Testis (tissue), 3 donors: Measurements from ENCODE around the gene SAMD4A. TPM values are rescaled to one million over a fixed set of nuclear protein-coding genes. Genes with fewer than 3 reads are reported as not detected.

ENCODE experiments used
- DNase-seq: peaks from one replicate; pipeline ENCODE4 v3.0.0-alpha.2; 2019
- H3K27ac ChIP-seq, 2 donors: fragments of 200-600 bp; sonication (generic); one replicate each; pipeline ENCODE4 v1.5.1; 2019
- H3K27me3 ChIP-seq: fragments of 200-600 bp; sonication (generic); one replicate; pipeline ENCODE4 v1.5.1; 2019
- H3K36me3 ChIP-seq: fragments of 200-600 bp; sonication (generic); one replicate; pipeline ENCODE4 v1.5.1; 2017; ENCODE audit warnings: low read depth; ENCODE audit errors: missing control alignments
- H3K4me1 ChIP-seq: fragments of 200-600 bp; sonication (generic); one replicate; pipeline ENCODE4 v1.5.1; 2019
- H3K4me3 ChIP-seq, 2 donors: fragments of 200-600 bp; sonication (generic); one replicate each; pipeline ENCODE4 v1.5.1; 2017 to 2019
- H3K9me3 ChIP-seq: fragments of 200-600 bp; sonication (generic); one replicate; pipeline ENCODE4 v1.5.1; 2017
- POLR2A ChIP-seq: fragments of 450-650 bp; IDR thresholded peaks from one replicate; pipeline ENCODE4 v1.6.1; 2017; ENCODE audit warnings: antibody characterized with exemption, mild to moderate bottlenecking, moderate library complexity
- WGBS, 2 donors: methylation state at CpG; one replicate each; pipeline ENCODE4 v1.1.5; 2018; 5-methylcytosine and 5-hydroxymethylcytosine counted together
- intact Hi-C: fragments of 100-400 bp; cut with DNase I; formaldehyde crosslinking; loops from one replicate; pipeline ENCODE4 v1.15.1; 2023; ENCODE audit warnings: low total_unique reads
- polyA plus RNA-seq: library from polyadenylated mRNA; stranded (reverse); fragments of 350-450 nt; fragmentation: Illumina TruSeq; extraction: RNeasy Lipid Tissue Mini Kit (QIAGEN cat#74804); gene quantifications from one replicate; pipeline ENCODE4 v1.2.3, GENCODE V29; 2014; ENCODE audit warnings: low read depth, low replicate concordance; ENCODE audit not compliant: insufficient read depth
- total RNA-seq, 2 donors: library from RNA; depleted of rRNA; stranded (reverse); fragments of >200 nt; gene quantifications; one replicate each; pipeline ENCODE4 v1.2.3, GENCODE V29; 2016
- TF ChIP-seq, protein P1 (sequence below), 3 experiments: fragments of 450-650 bp in 2 of 3; fragments of 200-600 bp in 1 of 3; sonication (generic) in 1 of 3; IDR thresholded peaks; one replicate each; pipeline ENCODE4 v1.5.1; 2016 to 2019; ENCODE audit warnings: antibody characterized with exemption in 3 of 3, mild to moderate bottlenecking in 2 of 3, moderate library complexity in 1 of 3

SAMD4A gene
- total and polyA plus RNA-seq, 3 donors from 2014 or later, result 103 to 369 (median 259) TPM

- intact Hi-C loops, result no loop called here
- no peaks in the 10 kb centered on the region for H3K9me3 ChIP-seq
- WGBS, 2 donors, result 90 to 91% methylated on average over 3 of the region's 3 CpGs
- no peaks in the 10 kb centered on the region for H3K36me3 ChIP-seq
- no peak for DNase-seq
- H3K27me3 ChIP-seq, result no peaks in the 10 kb centered on the region
- no peaks in the 10 kb centered on the region for H3K4me1 ChIP-seq
- H3K4me3 ChIP-seq, result no peak overlapping the region
- TF ChIP-seq, protein P1, sequence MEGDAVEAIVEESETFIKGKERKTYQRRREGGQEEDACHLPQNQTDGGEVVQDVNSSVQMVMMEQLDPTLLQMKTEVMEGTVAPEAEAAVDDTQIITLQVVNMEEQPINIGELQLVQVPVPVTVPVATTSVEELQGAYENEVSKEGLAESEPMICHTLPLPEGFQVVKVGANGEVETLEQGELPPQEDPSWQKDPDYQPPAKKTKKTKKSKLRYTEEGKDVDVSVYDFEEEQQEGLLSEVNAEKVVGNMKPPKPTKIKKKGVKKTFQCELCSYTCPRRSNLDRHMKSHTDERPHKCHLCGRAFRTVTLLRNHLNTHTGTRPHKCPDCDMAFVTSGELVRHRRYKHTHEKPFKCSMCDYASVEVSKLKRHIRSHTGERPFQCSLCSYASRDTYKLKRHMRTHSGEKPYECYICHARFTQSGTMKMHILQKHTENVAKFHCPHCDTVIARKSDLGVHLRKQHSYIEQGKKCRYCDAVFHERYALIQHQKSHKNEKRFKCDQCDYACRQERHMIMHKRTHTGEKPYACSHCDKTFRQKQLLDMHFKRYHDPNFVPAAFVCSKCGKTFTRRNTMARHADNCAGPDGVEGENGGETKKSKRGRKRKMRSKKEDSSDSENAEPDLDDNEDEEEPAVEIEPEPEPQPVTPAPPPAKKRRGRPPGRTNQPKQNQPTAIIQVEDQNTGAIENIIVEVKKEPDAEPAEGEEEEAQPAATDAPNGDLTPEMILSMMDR (IDR thresholded peaks at IDR 0.05), result no peak
- no peak for TF ChIP-seq POLR2A
- no peak overlapping the region for H3K27ac ChIP-seq
Observed at GRCh38 chr14:54580933-54581332, 14.0 kb downstream of the SAMD4A start.

GRCh38 chr14:54582334-54582733, 15.4 kb downstream of the SAMD4A start:
- Histone ChIP-seq H3K36me3 (no peaks in the 10 kb centered on the region), H3K4me3 (no peak overlapping the region), H3K4me1 (no peaks in the 10 kb centered on the region), H3K27ac (no peak overlapping the region), H3K27me3 (no peaks in the 10 kb centered on the region), H3K9me3 (no peaks in the 10 kb centered on the region)
- TF ChIP-seq, protein P1 (IDR thresholded peaks at IDR 0.05), result no peak
- TF ChIP-seq POLR2A, result no peak
- intact Hi-C loops, result no loop called here
- WGBS, 2 donors, result 82 to 89% methylated on average over 7 of the region's 7 CpGs
- DNase-seq, result no peak

- Histone ChIP-seq H3K27ac (no peak overlapping the region), H3K27me3 (no peaks in the 10 kb centered on the region), H3K36me3 (no peaks in the 10 kb centered on the region), H3K9me3 (no peaks in the 10 kb centered on the region), H3K4me1 (no peaks in the 10 kb centered on the region), H3K4me3 (no peak overlapping the region)
- 47 to 50% methylated on average over 1 of the region's 1 CpG for WGBS, 2 donors
- DNase-seq, result no peak
- intact Hi-C loops, result no loop called here
- TF ChIP-seq POLR2A, result no peak
- TF ChIP-seq, protein P1 (IDR thresholded peaks at IDR 0.05), result no peak
Observed at GRCh38 chr14:54584097-54584496, 17.2 kb downstream of the SAMD4A start.

DNA sequence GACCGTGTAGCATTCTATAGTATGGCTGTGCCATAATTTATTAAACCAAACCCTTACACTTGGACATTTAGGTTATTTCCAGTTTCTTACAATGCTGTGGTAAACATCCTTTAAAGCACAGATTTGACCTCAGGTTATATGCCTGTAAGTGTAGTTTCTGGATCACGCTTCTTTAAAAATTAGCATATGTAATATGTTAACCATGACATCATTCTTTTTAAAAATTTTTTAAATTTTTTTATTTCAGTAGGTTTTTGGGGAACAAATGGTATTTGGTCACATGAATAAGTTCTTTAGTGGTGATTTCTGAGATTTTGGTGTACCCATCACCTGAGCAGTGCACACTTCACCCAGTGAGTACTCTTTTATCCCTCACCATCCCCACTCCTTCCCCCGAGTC, 18.3 kb downstream of the SAMD4A start:
- no peaks in the 10 kb centered on the region for H3K36me3 ChIP-seq
- WGBS, 2 donors, result 92 to 96% methylated on average over 3 of the region's 3 CpGs
- intact Hi-C loops, result no loop called here

DNA sequence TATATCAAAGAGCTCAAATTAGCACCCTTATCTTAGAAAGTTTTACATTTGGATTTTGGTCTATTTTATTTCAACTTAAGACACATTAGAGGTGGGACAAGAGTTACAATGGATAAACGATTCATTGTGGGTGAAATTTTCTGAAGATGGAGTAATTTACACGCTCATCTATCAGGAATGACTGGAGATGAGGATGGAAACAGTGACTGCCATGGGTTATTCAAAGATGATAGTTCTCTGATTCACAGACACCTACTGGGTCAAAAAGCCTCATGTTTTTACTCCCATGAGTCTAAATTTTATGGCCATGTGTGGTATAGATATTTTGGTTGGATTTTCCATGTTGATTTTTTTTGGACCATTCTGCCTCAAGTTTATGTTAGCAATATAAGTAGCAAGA, 22.1 kb downstream of the SAMD4A start:
- Histone ChIP-seq H3K4me3 (no peak overlapping the region), H3K9me3 (no peaks in the 10 kb centered on the region), H3K36me3 (no peaks in the 10 kb centered on the region), H3K27ac (no peak overlapping the region), H3K27me3 (no peaks in the 10 kb centered on the region), H3K4me1 (no peaks in the 10 kb centered on the region)
- DNase-seq, result no peak
- WGBS, 2 donors, result 87 to 95% methylated on average over 2 of the region's 2 CpGs
- intact Hi-C loops, result no loop called here
- no peak for TF ChIP-seq POLR2A
- TF ChIP-seq, protein P1 (IDR thresholded peaks at IDR 0.05), result no peak

More for the DNA sequence above, 18.3 kb downstream of the SAMD4A start:
- Histone ChIP-seq H3K9me3 (no peaks in the 10 kb centered on the region), H3K27me3 (no peaks in the 10 kb centered on the region), H3K4me3 (no peak overlapping the region), H3K27ac (no peak overlapping the region), H3K4me1 (no peaks in the 10 kb centered on the region)
- TF ChIP-seq, protein P1 (IDR thresholded peaks at IDR 0.05), result no peak
- TF ChIP-seq POLR2A, result no peak
- DNase-seq, result no peak
